Gastroesophageal sphincter (tissue), 4 donors: ENCODE measurements around the gene FGF3. TPM values are rescaled to one million over a fixed set of nuclear protein-coding genes. Genes with fewer than 3 reads are reported as not detected.
"Not testable (repeated sequence)": the region's sequence is repeated elsewhere in the genome, so short reads cannot be mapped to it uniquely, and the experiment has no call there.

Experiments used
- ATAC-seq: fragments of 150-250 bp; one replicate; pipeline ENCODE4 v1.9.1; 2016; ENCODE audit warnings: mild to moderate bottlenecking, moderate library complexity
- H3K27ac ChIP-seq, 4 donors: fragments of 200-600 bp; sonication (generic) in 3 of 4; 1 replicate in 3 of 4; 2 replicates in 1 of 4; pipeline ENCODE4 v1.5.1; 2016 to 2019
- H3K27me3 ChIP-seq: fragments of 200-600 bp; sonication (generic); one replicate; pipeline ENCODE4 v1.5.1; 2019
- H3K36me3 ChIP-seq, 2 donors: fragments of 200-600 bp; sonication (generic); one replicate each; pipeline ENCODE4 v1.5.1; 2019; ENCODE audit warnings: control low read depth in 1 of 2
- H3K4me1 ChIP-seq, 3 donors: fragments of 200-600 bp; sonication (generic); 1 replicate in 2 of 3; 2 replicates in 1 of 3; pipeline ENCODE4 v1.5.1; 2016 to 2019; ENCODE audit warnings: control low read depth in 2 of 3
- H3K4me3 ChIP-seq, 2 donors: fragments of 200-600 bp; sonication (generic); one replicate each; pipeline ENCODE4 v1.5.1; 2019; ENCODE audit warnings: mild to moderate bottlenecking in 1 of 2, moderate library complexity in 1 of 2
- H3K9me3 ChIP-seq, 3 donors: fragments of 200-600 bp; sonication (generic); one replicate each; pipeline ENCODE4 v1.5.1; 2017 to 2019; ENCODE audit warnings: control low read depth in 2 of 3
- EP300 ChIP-seq: sonication (generic); formaldehyde crosslinking; IDR thresholded peaks from one replicate; pipeline ENCODE4 v1.6.1; 2017; ENCODE audit warnings: antibody characterized with exemption, mild to moderate bottlenecking
- POLR2A ChIP-seq, 2 donors: fragments of 450-650 bp; IDR thresholded peaks; one replicate each; pipeline ENCODE4 v1.6.1; 2017; ENCODE audit warnings: antibody characterized with exemption in 2 of 2, mild to moderate bottlenecking in 2 of 2, moderate library complexity in 1 of 2
- POLR2AphosphoS5 ChIP-seq: sonication (generic); formaldehyde crosslinking; IDR thresholded peaks from one replicate; pipeline ENCODE4 v1.6.1; 2017; ENCODE audit warnings: antibody characterized with exemption
- WGBS, 2 donors: methylation state at CpG; one replicate each; pipeline ENCODE4 v1.1.5; 2018; ENCODE audit warnings: low coverage in 1 of 2; 5-methylcytosine and 5-hydroxymethylcytosine counted together
- total RNA-seq, 4 donors: library from RNA; depleted of rRNA; stranded (reverse); fragments of >200 nt; gene quantifications; one replicate each; pipeline ENCODE4 v1.1.0, GENCODE V29; 2016
- TF ChIP-seq, protein P1 (sequence below), 4 experiments: fragments of 200-600 bp in 2 of 4; fragments of 450-650 bp in 2 of 4; sonication (generic) in 1 of 4; IDR thresholded peaks; one replicate each; pipeline ENCODE4 v1.5.1; 2017 to 2019; ENCODE audit warnings: antibody characterized with exemption in 4 of 4, mild to moderate bottlenecking in 2 of 4, moderate library complexity in 2 of 4

The FGF3 gene
- total RNA-seq, 4 donors from 2014 or later, result not detected

DNA sequence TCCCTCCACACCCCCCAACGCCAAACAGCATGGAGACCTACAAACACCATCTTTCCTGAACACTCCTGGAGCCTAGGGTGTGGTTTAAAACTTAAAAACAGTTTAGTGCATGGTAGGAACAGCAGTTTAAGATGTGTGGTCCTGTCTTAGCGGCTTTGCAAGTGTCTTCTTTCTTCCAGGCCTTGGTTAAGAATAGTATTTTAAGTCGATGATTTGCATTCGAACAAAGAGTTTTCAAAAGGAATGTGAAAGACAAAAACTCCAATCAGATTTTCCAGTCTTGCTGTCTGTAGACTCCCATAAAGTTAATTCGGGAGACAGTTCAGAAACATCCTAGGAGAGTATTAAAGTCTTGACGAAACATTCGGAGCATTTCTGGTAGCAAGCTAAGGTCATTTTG, 47.8 kb downstream of the FGF3 start:
- peaks cover 86% of the 10 kb centered on the region for H3K27me3 ChIP-seq
- no peak overlapping the region for H3K4me3 ChIP-seq
- H3K9me3 ChIP-seq, result peaks cover 0 to 13% (median 0%) of the 10 kb centered on the region in 3 donors
- no peak for TF ChIP-seq EP300
- TF ChIP-seq, protein P1, sequence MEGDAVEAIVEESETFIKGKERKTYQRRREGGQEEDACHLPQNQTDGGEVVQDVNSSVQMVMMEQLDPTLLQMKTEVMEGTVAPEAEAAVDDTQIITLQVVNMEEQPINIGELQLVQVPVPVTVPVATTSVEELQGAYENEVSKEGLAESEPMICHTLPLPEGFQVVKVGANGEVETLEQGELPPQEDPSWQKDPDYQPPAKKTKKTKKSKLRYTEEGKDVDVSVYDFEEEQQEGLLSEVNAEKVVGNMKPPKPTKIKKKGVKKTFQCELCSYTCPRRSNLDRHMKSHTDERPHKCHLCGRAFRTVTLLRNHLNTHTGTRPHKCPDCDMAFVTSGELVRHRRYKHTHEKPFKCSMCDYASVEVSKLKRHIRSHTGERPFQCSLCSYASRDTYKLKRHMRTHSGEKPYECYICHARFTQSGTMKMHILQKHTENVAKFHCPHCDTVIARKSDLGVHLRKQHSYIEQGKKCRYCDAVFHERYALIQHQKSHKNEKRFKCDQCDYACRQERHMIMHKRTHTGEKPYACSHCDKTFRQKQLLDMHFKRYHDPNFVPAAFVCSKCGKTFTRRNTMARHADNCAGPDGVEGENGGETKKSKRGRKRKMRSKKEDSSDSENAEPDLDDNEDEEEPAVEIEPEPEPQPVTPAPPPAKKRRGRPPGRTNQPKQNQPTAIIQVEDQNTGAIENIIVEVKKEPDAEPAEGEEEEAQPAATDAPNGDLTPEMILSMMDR (IDR thresholded peaks at IDR 0.05), result no peak
- TF ChIP-seq POLR2AphosphoS5, result no peak
- no peak for TF ChIP-seq POLR2A (IDR thresholded peaks at IDR 0.05)
- H3K4me1 ChIP-seq, result peaks cover 0 to 11% (median 0%) of the 10 kb centered on the region in 3 donors
- no peak overlapping the region for H3K27ac ChIP-seq
- ATAC-seq, result no peak
- H3K36me3 ChIP-seq, result no peaks in the 10 kb centered on the region
- WGBS, 2 donors, result 31 to 35% methylated on average over 7 of the region's 7 CpGs

- H3K27me3 ChIP-seq, result peaks cover 77% of the 10 kb centered on the region
- no peak for TF ChIP-seq POLR2A (IDR thresholded peaks at IDR 0.05)
- TF ChIP-seq, protein P1 (IDR thresholded peaks at IDR 0.05), result no peak
- no peak overlapping the region for H3K4me3 ChIP-seq
- peaks cover 0 to 11% (median 0%) of the 10 kb centered on the region in 3 donors for H3K4me1 ChIP-seq
- H3K9me3 ChIP-seq, result peaks cover 0 to 13% (median 0%) of the 10 kb centered on the region in 3 donors
- ATAC-seq, result no peak
- 10 to 25% methylated on average over 3 to 5 of the region's 5 CpGs for WGBS, 2 donors
- H3K36me3 ChIP-seq, result no peaks in the 10 kb centered on the region
- no peak overlapping the region for H3K27ac ChIP-seq
Measured at GRCh38 chr11:69770540-69770939, 48.7 kb downstream of the FGF3 start.

- H3K9me3 ChIP-seq, result peaks cover 0 to 24% (median 0%) of the 10 kb centered on the region in 3 donors
- 55 to 57% methylated on average over 8 to 10 of the region's 10 CpGs for WGBS, 2 donors
- H3K27me3 ChIP-seq, result peaks cover 74% of the 10 kb centered on the region
- no peak overlapping the region for H3K4me3 ChIP-seq
- TF ChIP-seq POLR2A (IDR thresholded peaks at IDR 0.05) (no peak), EP300 (no peak), POLR2AphosphoS5 (no peak)
- TF ChIP-seq, protein P1 (IDR thresholded peaks at IDR 0.05), result no peak
- no peak overlapping the region for H3K27ac ChIP-seq
- ATAC-seq, result no peak
- no peaks in the 10 kb centered on the region for H3K36me3 ChIP-seq
- H3K4me1 ChIP-seq, result no peaks in the 10 kb centered on the region
Measured at GRCh38 chr11:69765498-69765995, 53.7 kb downstream of the FGF3 start.

- H3K27ac ChIP-seq, H3K36me3 ChIP-seq, H3K4me1 ChIP-seq, ATAC-seq, H3K4me3 ChIP-seq: not testable (repeated sequence)
- H3K9me3 ChIP-seq, result peaks cover 0 to 24% (median 0%) of the 10 kb centered on the region in 3 donors
- 83% methylated on average over 2 of the region's 7 CpGs; no CpG with 5 or more reads in 1 of the 2 donors for WGBS, 2 donors
- H3K27me3 ChIP-seq, result peaks cover 74% of the 10 kb centered on the region
Measured at GRCh38 chr11:69764918-69765317, 54.3 kb downstream of the FGF3 start.

GRCh38 chr11:69760319-69760718, 58.9 kb downstream of the FGF3 start:
- peaks cover 0 to 45% (median 0%) of the 10 kb centered on the region in 3 donors for H3K9me3 ChIP-seq
- 10% methylated on average over 2 of the region's 4 CpGs; no CpG with 5 or more reads in 1 of the 2 donors for WGBS, 2 donors
- ATAC-seq, result no peak
- H3K36me3 ChIP-seq, result no peaks in the 10 kb centered on the region
- peaks cover 77% of the 10 kb centered on the region for H3K27me3 ChIP-seq
- H3K27ac ChIP-seq, result no peak overlapping the region
- no peak overlapping the region for H3K4me3 ChIP-seq
- TF ChIP-seq POLR2A (IDR thresholded peaks at IDR 0.05), result no peak
- no peak for TF ChIP-seq POLR2AphosphoS5
- no peak for TF ChIP-seq EP300
- TF ChIP-seq, protein P1 (IDR thresholded peaks at IDR 0.05), result no peak
- H3K4me1 ChIP-seq, result no peaks in the 10 kb centered on the region

Other genes starting within 250 kb of the FGF3 start
- 100 to 1,000 TPM in 1 of 4 donors, 10 to 100 TPM in 3; 24.1 to 110 (median 51.9) TPM for gene CCND1, start 178.3 kb downstream of the FGF3 start, total RNA-seq
- 10 to 100 TPM; 13.7 to 34.4 (median 18.0) TPM for gene LTO1, start 144.1 kb downstream of the FGF3 start, total RNA-seq
- gene FGF19, start 115.4 kb downstream of the FGF3 start, total RNA-seq, result not detected
- not detected for gene FGF4, start 44.1 kb downstream of the FGF3 start, total RNA-seq